ENCODE measurements around the gene SMYD3. TPM values are rescaled to one million over a fixed set of nuclear protein-coding genes. Genes with fewer than 3 reads are reported as not detected.
A peak's percentile ranks its signal among the peaks of the same experiment; 100 is the strongest.

SMYD3 gene
- total and polyA plus RNA-seq, 9 of the 15 experiments (the other 6 are each of a cell fraction or from before 2014, with no cell fraction given), result 128 to 440 (median 197) TPM

- TF ChIP-seq, protein P1, sequence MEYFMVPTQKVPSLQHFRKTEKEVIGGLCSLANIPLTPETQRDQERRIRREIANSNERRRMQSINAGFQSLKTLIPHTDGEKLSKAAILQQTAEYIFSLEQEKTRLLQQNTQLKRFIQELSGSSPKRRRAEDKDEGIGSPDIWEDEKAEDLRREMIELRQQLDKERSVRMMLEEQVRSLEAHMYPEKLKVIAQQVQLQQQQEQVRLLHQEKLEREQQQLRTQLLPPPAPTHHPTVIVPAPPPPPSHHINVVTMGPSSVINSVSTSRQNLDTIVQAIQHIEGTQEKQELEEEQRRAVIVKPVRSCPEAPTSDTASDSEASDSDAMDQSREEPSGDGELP (CRISPR knock-in tag; IDR thresholded peaks at IDR 0.05; ENCODE audit: borderline replicate concordance), result no peak
- TF ChIP-seq CC2D1A (IDR thresholded peaks at IDR 0.05), result peak; percentile 25; the same call in 1 of the 2 replicates
- TF ChIP-seq, protein P2, sequence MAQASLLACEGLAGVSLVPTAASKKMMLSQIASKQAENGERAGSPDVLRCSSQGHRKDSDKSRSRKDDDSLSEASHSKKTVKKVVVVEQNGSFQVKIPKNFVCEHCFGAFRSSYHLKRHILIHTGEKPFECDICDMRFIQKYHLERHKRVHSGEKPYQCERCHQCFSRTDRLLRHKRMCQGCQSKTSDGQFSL (CRISPR knock-in tag; IDR thresholded peaks at IDR 0.05), result no peak
- TF ChIP-seq, protein P2 (tag; IDR thresholded peaks at IDR 0.05), result no peak
- no peak for TF ChIP-seq SMAD2 (IDR thresholded peaks at IDR 0.05; ENCODE audit: low read depth, low read length)
- no peak for TF ChIP-seq U2AF2 (optimal IDR thresholded peaks at IDR 0.05; ENCODE audit: low read depth, low read length)
- no peak for TF ChIP-seq PHF21A (IDR thresholded peaks at IDR 0.05; ENCODE audit: borderline replicate concordance, low read depth)
- TF ChIP-seq COPS2 (conservative IDR thresholded peaks at IDR 0.05), result no peak
- peak; percentile 19 for TF ChIP-seq NFRKB (IDR thresholded peaks at IDR 0.05; ENCODE audit: low read depth)
- TF ChIP-seq SMARCA5 (IDR thresholded peaks at IDR 0.05), result no peak; the same call in 1 of the 2 replicates
- TF ChIP-seq KHSRP (IDR thresholded peaks at IDR 0.05), result 0 out of 2 replicates have a peak, but pooled peaks have one; percentile 22
- peak in 1 of 2 experiments; percentile 18; a peak in 1 of 4 replicates for TF ChIP-seq FOXK2 (conservative IDR thresholded peaks at IDR 0.05 in 1 of 2, IDR thresholded peaks at IDR 0.05 in 1 of 2; ENCODE audit: low read depth in 2 of 2)
- TF ChIP-seq GATAD2B (IDR thresholded peaks at IDR 0.05; ENCODE audit: borderline replicate concordance), result no peak
- no peak for TF ChIP-seq HNRNPL (IDR thresholded peaks at IDR 0.05; ENCODE audit: low read depth, low read length)
- TF ChIP-seq MBD1 (CRISPR knock-in tag; IDR thresholded peaks at IDR 0.05), result peak; percentile 76; the same call in 1 of the 2 replicates
- TF ChIP-seq SETDB1 (IDR thresholded peaks at IDR 0.05; ENCODE audit: low read length), result no peak
- peak; percentile 72 for TF ChIP-seq NBN (IDR thresholded peaks at IDR 0.05; ENCODE audit: low read depth)
- TF ChIP-seq CEBPB (tag; IDR thresholded peaks at IDR 0.05), result no peak
- no peak for TF ChIP-seq ZNF3 (CRISPR knock-in tag; IDR thresholded peaks at IDR 0.05)
- no peak for TF ChIP-seq BRCA1 (IDR thresholded peaks at IDR 0.05)
- no peak for TF ChIP-seq BRCA1 (CRISPR knock-in tag; IDR thresholded peaks at IDR 0.05)
- 0 out of 4 replicates have a peak, but pooled peaks of 1 of the 2 experiments have one; percentile 37 for TF ChIP-seq UBTF (IDR thresholded peaks at IDR 0.05; ENCODE audit: borderline replicate concordance in 1 of 2, low read depth in 2 of 2, low read length in 2 of 2)
- TF ChIP-seq, protein P3, sequence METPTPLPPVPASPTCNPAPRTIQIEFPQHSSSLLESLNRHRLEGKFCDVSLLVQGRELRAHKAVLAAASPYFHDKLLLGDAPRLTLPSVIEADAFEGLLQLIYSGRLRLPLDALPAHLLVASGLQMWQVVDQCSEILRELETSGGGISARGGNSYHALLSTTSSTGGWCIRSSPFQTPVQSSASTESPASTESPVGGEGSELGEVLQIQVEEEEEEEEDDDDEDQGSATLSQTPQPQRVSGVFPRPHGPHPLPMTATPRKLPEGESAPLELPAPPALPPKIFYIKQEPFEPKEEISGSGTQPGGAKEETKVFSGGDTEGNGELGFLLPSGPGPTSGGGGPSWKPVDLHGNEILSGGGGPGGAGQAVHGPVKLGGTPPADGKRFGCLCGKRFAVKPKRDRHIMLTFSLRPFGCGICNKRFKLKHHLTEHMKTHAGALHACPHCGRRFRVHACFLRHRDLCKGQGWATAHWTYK (CRISPR knock-in tag; IDR thresholded peaks at IDR 0.05), result 0 out of 2 replicates have a peak, but pooled peaks have one; percentile 43
- TF ChIP-seq TFAM (CRISPR knock-in tag; conservative IDR thresholded peaks at IDR 0.05), result no peak
These were observed 353.3 kb downstream of the SMYD3 start (continued) for GRCh38 chr1:246153796-246154212.

Measured in K562 (cell line).